Measurements from ENCODE around the gene CA14.
"Not testable (repeated sequence)": the region's sequence is repeated elsewhere in the genome, so short reads cannot be mapped to it uniquely, and the experiment has no call there.

The CA14 gene

DNA sequence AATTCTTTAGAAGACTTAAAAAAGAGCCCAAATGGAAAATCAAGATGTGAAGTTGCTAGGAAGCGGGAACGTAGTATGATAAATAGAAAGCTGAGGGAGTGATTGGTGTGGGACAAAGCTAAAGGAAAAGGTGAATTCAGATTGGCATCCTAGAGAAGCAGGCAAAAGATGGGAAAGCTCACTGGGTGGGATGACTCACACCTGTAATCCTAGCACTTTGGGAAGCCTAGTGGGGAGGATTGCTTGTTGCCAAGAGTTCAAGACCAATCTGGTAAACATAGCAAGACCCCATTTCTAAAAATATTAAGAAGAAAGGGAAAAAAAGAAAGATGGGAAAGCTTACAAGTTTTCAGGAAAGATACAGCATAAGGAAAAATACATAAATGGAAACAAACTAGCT, 37.9 kb downstream of the CA14 start:
- no peak for DNase-seq (ENCODE audit: low read depth)
- TF ChIP-seq, protein P1, sequence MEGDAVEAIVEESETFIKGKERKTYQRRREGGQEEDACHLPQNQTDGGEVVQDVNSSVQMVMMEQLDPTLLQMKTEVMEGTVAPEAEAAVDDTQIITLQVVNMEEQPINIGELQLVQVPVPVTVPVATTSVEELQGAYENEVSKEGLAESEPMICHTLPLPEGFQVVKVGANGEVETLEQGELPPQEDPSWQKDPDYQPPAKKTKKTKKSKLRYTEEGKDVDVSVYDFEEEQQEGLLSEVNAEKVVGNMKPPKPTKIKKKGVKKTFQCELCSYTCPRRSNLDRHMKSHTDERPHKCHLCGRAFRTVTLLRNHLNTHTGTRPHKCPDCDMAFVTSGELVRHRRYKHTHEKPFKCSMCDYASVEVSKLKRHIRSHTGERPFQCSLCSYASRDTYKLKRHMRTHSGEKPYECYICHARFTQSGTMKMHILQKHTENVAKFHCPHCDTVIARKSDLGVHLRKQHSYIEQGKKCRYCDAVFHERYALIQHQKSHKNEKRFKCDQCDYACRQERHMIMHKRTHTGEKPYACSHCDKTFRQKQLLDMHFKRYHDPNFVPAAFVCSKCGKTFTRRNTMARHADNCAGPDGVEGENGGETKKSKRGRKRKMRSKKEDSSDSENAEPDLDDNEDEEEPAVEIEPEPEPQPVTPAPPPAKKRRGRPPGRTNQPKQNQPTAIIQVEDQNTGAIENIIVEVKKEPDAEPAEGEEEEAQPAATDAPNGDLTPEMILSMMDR (IDR thresholded peaks at IDR 0.05; ENCODE audit: low read depth, low read length, missing control alignments), result no peak
- H3K4me3 ChIP-seq (ENCODE audit: low read depth, low read length), result no peak overlapping the region

DNA sequence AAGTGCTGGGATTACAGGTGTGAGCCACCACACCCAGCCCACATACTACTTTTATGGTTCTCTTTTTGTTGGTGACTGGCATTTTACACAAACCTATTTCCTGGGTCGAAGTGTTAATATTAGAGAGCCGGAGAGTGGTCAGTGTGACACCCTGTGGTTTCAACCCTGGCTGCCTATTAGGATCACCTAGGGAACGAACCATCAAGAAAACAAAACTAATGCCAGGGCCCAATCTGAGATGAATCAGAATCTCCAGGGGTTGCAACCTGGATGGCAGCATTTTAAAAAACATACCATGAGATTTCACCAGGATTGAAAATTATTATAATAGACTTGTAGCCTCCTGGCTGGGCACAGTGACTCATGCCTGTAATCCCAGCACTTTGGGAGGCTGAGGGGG, 42.1 kb downstream of the CA14 start:
- no peak overlapping the region for H3K4me3 ChIP-seq (ENCODE audit: low read depth, low read length)
- no peak for DNase-seq (ENCODE audit: low read depth)
- TF ChIP-seq, protein P1 (IDR thresholded peaks at IDR 0.05; ENCODE audit: low read depth, low read length, missing control alignments), result no peak

DNA sequence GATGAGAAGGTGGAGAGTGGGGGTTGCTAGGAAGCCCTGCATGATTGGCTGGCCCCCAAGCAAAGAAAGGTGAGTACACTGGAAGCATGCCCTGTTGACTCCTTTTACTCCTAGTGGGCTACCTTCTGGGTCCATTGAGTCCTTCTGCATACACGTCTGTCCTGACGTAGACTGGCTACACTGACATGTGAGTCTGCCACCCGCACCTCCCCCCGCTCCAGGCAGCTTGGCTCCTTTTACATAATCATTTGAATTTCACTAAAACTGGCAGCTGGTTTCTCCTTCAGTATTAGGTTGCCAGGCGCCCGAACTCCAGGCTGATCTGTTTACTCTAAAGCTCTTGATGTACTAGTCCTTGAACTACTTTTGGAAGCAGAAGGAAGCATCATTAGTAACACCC, 44.8 kb downstream of the CA14 start:
- TF ChIP-seq, protein P1 (IDR thresholded peaks at IDR 0.05; ENCODE audit: low read depth, low read length, missing control alignments), result no peak
- no peak for DNase-seq (ENCODE audit: low read depth)
- no peak overlapping the region for H3K4me3 ChIP-seq (ENCODE audit: low read depth, low read length)

DNA sequence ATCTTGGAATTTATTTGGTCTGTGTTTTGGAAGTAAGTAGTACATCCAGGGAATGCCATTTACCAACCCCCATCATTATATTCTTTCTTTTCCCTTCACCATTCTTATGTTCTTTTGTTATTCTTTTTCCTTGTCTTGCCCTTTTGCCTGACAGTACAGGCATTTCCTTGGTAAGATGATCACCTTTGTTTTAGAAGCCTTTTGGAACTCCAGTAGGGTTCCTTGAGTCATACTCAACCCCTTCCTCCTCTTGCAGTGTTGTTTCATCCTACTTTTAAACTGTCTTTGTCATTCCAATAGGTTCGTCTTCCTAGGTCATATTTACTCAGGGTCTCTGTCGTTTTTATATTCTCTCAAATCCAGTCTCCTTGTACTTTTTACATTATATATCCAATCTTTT, 45.3 kb downstream of the CA14 start:
- TF ChIP-seq, protein P1 (IDR thresholded peaks at IDR 0.05; ENCODE audit: low read depth, low read length, missing control alignments), result no peak
- no peak overlapping the region for H3K4me3 ChIP-seq (ENCODE audit: low read depth, low read length)
- DNase-seq (ENCODE audit: low read depth), result no peak

DNA sequence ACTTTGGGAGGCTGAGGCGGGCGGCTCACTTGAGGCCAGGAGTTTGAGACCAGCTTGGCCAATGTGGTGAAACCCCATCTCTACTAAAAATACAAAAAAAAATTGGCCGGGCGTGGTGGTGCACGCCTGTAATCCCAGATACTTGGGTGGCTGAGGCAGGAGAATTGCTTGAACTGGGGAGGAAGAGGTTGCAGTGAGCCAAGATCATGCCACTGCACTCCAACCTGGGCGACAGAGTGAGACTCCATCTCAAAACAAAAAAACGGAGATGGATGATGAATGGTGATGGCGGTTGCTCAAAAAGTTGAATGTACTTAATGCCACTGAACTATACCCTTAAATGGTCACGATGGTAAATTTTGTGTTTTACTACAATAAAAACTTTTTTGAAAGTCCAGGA, 51.0 kb downstream of the CA14 start:
- H3K4me3 ChIP-seq (ENCODE audit: low read depth, low read length); DNase-seq (ENCODE audit: low read depth): not testable (repeated sequence)

DNA sequence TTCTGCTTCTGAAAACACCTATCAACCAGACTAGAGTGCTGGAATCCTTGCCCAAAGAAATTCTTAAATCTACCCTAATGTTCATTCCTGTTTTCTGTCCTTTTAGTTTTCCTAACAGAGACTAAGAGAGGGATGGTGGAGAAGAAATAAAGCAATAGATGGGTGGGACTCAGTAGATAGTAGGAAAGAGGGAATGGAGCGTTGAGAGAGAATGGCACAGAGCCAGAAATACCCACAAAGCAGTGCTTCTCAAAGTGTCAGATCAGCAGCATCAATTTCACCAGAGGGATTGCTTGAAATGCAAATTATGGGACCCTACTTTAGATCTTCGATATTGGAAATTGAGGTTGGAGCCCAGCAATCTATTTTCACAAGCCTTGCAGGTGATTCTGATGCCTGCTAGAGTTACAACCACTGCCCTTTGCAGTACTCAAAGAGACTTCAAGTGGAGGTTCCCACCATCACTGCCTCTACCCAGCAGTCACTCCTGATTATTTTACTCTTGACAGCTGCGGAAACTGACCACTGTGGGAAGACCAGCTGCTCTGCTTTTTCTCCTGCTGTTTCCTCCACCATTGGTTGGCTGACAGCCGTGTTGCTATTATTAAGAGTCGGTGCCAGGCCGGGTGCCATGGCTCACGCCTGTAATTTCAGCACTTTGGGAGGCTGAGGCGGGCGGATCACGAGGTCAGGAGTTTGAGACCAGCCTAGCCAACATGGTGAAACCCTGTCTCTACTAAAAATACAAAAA, 52.4 kb downstream of the CA14 start:
- no peak overlapping the region for H3K4me3 ChIP-seq (ENCODE audit: low read depth, low read length)
- TF ChIP-seq, protein P1 (IDR thresholded peaks at IDR 0.05; ENCODE audit: low read depth, low read length, missing control alignments), result no peak
- DNase-seq (ENCODE audit: low read depth), result no peak

DNA sequence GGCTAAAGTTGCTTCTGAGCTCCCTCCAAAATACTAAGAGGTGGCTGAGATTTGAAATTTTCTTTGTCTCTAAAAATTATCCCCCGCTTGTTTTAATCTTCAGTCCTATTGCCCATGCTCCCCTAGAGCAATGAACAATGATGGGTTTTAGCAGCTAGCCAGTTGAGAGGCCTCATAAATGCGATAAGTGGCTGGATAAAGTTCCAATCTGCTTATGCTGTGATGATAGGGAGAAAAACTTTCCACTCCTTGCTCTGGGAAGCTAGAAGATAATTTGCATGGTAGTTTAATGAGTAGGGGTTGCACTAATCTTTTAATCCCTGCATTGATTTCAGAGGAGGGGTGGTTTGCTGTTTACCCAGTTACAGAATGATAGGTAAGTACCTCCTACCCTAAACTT, 54.2 kb downstream of the CA14 start:
- TF ChIP-seq, protein P1 (IDR thresholded peaks at IDR 0.05; ENCODE audit: low read depth, low read length, missing control alignments), result no peak
- no peak for DNase-seq (ENCODE audit: low read depth)
- no peak overlapping the region for H3K4me3 ChIP-seq (ENCODE audit: low read depth, low read length)
